ENCODE measurements around the gene ZFP1.
"Not testable (repeated sequence)": the region's sequence is repeated elsewhere in the genome, so short reads cannot be mapped to it uniquely, and the experiment has no call there.

Gene ZFP1

DNA sequence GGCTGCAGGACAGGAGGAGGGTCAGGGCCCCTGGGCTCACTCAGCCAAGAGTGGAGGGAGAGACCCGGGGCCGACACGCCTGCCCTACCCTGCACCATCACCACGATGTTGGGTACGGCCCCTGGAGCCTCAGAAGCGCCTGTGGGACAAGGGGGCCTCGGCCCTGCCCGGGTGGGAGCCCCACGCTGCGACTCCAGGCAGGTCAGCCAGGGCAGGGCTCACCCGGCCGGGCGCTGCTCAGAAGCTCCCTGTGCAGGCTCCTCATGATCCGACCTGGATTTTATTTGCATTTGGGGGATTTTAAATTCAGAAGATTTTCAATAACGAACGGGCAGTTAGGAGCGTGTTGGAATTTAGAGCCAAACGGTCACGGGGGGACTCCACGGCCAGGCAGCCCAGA is 56.6 kb downstream of the ZFP1 start:
- not testable (repeated sequence) for DNase-seq (ENCODE audit: low spot score)

DNA sequence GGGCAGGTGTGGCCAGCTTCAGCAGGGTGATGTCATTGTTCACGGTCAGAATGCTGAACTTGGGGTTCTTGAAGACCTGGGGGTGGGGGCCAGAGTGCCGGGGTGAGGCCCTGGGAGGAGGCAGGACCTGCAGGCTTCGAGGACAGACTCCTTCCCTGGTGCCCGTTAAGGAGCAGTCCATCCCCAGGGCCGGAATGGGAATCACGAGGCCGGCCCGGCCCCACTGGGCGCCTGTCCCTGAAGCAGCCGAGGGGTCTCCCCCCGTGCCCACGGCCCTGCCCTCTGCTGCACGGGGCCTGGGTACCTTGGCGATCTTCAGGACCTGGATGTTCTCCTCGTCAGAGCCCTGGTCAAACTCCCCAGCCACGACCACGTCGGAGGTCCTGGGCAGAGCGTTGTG is 57.1 kb downstream of the ZFP1 start:
- DNase-seq (ENCODE audit: low spot score): not testable (repeated sequence)

GRCh38 chr16:75205961-75206748 is 57.8 kb downstream of the ZFP1 start:
- not testable (repeated sequence) for DNase-seq (ENCODE audit: low spot score)

- no peak for DNase-seq (ENCODE audit: low spot score)
Measured at GRCh38 chr16:75206749-75207451, 58.6 kb downstream of the ZFP1 start, which contains the start of gene CTRB2. Gene CTRB2, minus strand, starts transcription at chr16:75207161. Its CDS starts 20 bp downstream, at chr16:75207141.

DNA sequence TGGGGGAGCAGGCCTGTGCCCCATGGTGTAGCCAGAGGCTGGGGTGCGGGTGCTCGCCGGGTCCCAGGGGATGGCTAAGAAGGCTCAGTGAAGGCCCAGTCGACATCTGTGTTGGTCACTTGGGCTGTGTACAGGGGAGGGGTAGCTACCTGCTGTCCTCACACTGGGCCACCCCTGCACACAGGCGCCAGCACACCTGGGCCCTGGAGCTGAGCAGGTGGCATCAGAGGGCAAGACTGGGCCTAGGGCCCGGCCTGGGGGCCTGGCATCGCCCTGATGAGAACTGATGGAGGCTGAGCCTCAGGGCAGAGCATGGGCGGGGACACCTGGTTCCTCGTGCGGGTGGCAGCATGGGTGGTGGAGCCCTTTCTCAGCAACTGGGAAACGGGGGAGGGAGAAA is 59.5 kb downstream of the ZFP1 start:
- DNase-seq (ENCODE audit: low spot score): no peak

DNA sequence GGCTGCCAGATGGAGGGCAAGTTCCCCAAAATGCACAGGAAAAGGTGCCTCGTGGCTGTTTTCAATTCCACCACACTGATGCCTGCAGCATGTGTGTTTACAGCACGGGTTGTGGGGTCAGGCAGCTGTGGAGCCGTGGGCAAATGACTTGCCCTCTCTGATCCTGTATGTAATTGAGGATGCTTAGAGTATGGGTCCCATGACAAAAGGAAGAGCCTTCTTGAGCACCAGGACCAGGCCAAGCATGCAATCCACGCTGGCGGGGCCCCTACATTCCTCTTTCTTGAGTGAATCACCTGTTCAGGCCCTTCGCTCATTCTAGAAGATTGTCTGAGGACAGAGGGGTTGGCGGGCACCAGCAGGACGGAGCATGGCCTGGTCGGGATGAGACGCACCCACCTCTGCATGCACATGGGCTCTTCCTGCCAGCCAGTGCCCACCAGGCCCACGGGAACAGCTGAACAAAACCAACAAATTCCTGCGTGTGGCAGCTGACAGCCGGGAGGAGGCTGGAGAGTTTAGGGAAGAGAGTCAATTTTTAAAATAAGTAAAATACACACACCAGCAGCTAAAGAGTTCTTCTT is 60.0 kb downstream of the ZFP1 start:
- no peak for DNase-seq (ENCODE audit: low spot score)

DNA sequence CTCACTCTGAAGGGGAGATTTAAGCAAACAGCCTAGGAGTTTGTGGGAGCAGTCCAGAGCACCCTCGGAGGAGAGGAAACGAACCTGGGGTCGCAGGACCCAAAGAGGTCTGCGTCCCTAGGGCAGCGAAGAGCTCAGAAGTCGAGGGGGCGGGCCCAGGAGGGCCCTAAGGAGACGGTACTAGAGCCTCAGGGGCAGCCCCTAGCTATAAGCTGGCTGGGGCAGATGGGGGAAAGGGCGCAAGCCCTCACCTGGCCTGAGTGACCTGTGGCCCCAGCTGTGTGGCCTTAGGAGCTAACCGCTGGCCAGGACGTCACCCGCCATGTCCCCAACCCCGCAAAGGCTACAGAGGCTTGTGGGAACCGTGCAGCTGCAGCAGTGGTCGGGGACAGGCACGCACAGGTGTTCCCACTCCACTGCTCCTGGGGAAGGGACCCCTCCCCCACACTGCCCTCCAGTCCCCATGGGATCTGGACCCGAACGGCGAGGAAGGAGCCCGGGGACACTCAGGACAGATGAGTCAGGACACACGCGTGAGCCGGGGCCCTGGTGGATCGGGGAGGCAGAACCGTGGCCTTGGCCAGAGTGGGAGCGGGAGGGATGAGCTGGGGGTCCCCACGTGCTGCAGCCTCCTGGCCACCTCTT is 60.7 kb downstream of the ZFP1 start:
- DNase-seq (ENCODE audit: low spot score): no peak

DNA sequence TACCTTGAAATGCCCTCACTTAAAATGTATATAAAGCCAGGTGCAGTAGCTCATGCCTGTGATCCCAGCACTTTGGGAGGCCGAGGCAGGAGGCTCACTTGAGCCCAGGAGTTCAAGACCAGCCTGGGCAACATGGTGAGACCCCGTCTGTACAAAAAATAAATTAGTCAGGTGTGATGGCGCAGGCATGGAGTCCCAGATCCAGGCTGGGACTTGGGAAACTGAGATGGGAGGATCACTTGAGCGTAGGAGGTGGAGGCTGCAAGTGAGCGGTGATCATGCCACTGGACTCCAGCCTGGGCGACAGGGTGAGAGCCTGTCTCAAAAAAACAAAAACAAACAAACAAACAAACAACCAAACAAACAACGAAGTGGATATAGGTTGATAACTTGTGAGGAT is 61.2 kb downstream of the ZFP1 start:
- DNase-seq (ENCODE audit: low spot score): not testable (repeated sequence)

DNA sequence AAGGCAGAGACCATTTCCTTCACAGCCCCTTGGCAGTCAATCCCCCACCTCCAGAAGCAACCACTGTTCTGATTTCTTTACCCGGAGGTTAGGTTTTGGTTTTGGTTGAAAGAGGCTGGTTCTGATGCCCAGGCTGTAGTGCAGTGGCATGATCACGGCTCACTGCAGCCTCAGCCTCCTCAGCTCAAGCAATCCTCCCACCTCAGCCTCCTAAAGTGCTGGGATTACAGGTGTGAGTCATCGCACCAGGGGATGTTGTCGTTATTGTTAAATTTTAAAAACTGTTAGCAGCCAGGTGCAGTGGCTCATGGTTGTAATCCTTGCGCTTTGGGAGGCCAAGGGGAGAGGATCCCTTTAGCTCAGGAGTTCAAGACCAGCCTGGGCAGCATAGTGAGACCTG is 61.6 kb downstream of the ZFP1 start:
- DNase-seq (ENCODE audit: low spot score): no peak

- not testable (repeated sequence) for DNase-seq (ENCODE audit: low spot score)
Measured at GRCh38 chr16:75211286-75211685, 63.0 kb downstream of the ZFP1 start.

DNA sequence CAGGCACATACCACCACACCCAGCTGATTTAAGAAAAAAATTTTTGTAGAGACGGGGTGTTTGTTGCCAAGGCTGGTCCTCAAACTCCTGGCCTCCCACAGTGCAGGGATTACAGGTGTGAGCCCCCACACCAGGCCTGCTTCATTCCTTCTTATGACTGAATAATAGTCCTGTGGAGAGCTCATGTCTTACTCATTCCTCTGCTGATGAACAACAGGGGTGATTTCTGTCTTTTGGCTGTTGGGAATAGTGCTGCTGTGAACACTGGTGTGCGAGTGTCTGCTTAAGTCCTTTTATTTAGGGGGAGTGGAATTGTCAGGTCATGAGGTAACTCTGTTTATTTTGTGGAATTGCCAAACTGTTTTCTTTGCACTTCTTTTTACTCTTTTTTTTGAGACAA is 67.8 kb downstream of the ZFP1 start:
- no peak for DNase-seq (ENCODE audit: low spot score)

- no peak for DNase-seq (ENCODE audit: low spot score)
Measured at GRCh38 chr16:75216576-75216975, 68.3 kb downstream of the ZFP1 start.

DNA sequence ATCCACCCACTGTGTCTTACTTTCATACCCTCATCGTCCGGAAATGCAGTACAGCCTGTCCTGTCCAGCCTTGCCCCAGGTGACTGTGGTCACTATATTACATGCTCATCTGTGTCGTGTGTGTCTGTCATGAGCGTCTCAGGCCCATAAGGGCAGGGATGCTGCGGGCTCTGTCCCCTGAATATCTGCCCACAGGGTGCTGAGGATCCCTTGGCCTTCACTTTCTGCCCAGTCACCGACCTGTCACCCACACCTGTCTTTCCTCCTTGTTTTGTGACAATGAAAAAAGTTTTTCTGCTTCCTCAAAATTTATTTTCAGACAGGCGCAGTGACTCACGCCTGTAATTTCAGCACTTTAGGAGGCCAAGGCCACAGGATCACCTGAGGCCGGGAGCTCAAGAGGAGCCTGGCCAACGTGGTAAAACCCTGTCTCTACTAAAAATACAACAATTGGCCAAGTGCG is 69.1 kb downstream of the ZFP1 start:
- no peak for DNase-seq (ENCODE audit: low spot score)

GRCh38 chr16:75218256-75219076 is 70.1 kb downstream of the ZFP1 start, which contains the start of gene CTRB1:
Gene CTRB1, plus strand, starts transcription at chr16:75218988. Its CDS starts 20 bp downstream, at chr16:75219008.
- DNase-seq (ENCODE audit: low spot score): peak; percentile 73

- no peak for DNase-seq (ENCODE audit: low spot score)
Measured at GRCh38 chr16:75219088-75219487, 70.8 kb downstream of the ZFP1 start.

- DNase-seq (ENCODE audit: low spot score): no peak
Measured at GRCh38 chr16:75219838-75220237, 71.5 kb downstream of the ZFP1 start.
